Fibroblast of lung (primary cell): Measurements from ENCODE around the gene SFRP5.

Experiments
- EZH2 ChIP-seq: IDR thresholded peaks from 2 replicates; pipeline ENCODE4 v1.5.1; 2012; ENCODE audit warnings: low read length, control low read depth, mild to moderate bottlenecking; ENCODE audit errors: missing control alignments
- TF ChIP-seq, protein P1 (sequence below), 2 donors: IDR thresholded peaks in 1 of 2; conservative IDR thresholded peaks in 1 of 2; 1 replicate in 1 of 2; 2 replicates in 1 of 2; pipeline ENCODE4 v1.5.1; 2011 to 2012; ENCODE audit warnings: low read length in 2 of 2, control low read depth in 1 of 2, inconsistent platforms in 1 of 2, low read depth in 1 of 2, mild to moderate bottlenecking in 1 of 2

DNA sequence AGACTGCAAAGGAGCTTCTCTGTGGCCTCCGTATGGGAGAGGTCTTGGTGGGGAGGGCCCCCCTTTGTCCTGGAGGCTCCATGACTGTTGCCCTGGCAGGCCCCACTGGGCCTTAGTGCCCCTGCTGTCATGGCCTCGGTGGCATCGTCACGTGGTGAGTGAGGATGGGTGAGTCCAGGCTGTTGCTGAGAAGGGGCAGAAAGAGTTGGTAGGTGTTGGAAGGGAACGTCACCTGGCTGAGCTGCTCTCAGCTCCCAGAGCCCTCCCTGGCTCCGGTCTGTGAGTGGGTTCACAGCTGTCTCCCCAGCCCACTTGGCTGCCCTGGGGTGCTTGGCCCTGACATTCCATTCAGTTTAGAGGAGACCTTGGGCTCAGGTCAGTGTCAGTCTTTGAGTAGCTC lies 16.1 kb downstream of the SFRP5 start:
- TF ChIP-seq, protein P1, sequence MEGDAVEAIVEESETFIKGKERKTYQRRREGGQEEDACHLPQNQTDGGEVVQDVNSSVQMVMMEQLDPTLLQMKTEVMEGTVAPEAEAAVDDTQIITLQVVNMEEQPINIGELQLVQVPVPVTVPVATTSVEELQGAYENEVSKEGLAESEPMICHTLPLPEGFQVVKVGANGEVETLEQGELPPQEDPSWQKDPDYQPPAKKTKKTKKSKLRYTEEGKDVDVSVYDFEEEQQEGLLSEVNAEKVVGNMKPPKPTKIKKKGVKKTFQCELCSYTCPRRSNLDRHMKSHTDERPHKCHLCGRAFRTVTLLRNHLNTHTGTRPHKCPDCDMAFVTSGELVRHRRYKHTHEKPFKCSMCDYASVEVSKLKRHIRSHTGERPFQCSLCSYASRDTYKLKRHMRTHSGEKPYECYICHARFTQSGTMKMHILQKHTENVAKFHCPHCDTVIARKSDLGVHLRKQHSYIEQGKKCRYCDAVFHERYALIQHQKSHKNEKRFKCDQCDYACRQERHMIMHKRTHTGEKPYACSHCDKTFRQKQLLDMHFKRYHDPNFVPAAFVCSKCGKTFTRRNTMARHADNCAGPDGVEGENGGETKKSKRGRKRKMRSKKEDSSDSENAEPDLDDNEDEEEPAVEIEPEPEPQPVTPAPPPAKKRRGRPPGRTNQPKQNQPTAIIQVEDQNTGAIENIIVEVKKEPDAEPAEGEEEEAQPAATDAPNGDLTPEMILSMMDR (conservative IDR thresholded peaks at IDR 0.05 in 1 of 2, IDR thresholded peaks at IDR 0.05 in 1 of 2; ENCODE audit: low read depth in 1 of 2, low read length in 2 of 2): no peak
- no peak for TF ChIP-seq EZH2
